Measurements from ENCODE around the gene SPCS3. TPM values are rescaled to one million over a fixed set of nuclear protein-coding genes. Genes with fewer than 3 reads are reported as not detected.

Gene SPCS3
- total and polyA plus RNA-seq, 2 of the 13 experiments (the other 11 are each of a cell fraction or from before 2014, with no cell fraction given) = 26.3 to 57.0 TPM

DNA sequence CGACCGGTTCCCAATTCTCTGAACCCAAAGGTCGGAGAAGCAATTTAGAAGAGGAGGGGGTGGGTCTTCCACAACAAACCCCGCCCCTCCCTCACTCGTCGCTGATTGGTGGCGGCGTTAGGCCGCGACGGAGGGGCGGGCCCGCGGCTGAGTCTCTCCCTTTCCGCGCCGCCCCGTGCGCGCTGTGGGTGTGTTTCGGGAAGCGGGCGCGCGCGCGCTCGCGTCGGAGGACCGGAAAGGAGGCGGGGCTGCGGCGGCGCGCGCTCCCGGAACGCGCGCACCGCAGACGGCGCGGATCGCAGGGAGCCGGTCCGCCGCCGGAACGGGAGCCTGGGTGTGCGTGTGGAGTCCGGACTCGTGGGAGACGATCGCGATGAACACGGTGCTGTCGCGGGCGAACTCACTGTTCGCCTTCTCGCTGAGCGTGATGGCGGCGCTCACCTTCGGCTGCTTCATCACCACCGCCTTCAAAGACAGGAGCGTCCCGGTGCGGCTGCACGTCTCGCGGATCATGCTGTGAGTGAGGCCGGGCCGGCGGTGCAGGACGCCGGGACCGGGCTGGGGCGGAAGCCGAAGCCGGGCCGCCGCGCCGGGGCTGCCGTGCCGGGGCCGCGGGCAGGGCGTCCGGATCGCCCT is at the start of gene SPCS3 (continued):
- 0 out of 2 replicates have a peak, but pooled peaks have one; percentile 9 for TF ChIP-seq ZNF142 (CRISPR knock-in tag; IDR thresholded peaks at IDR 0.05)
- no peak for TF ChIP-seq PAX8 (CRISPR knock-in tag; IDR thresholded peaks at IDR 0.05; ENCODE audit: borderline replicate concordance)
- peak; percentile 45; the same call in 1 of the 2 replicates for TF ChIP-seq ZMAT3 (CRISPR knock-in tag; conservative IDR thresholded peaks at IDR 0.05)
- peak; percentile 67; the same call in 1 of the 2 replicates for TF ChIP-seq SP2 (CRISPR knock-in tag; IDR thresholded peaks at IDR 0.05)
- TF ChIP-seq CHD2 (IDR thresholded peaks at IDR 0.05; ENCODE audit: low read depth, low read length) = no peak
- TF ChIP-seq, protein P1, sequence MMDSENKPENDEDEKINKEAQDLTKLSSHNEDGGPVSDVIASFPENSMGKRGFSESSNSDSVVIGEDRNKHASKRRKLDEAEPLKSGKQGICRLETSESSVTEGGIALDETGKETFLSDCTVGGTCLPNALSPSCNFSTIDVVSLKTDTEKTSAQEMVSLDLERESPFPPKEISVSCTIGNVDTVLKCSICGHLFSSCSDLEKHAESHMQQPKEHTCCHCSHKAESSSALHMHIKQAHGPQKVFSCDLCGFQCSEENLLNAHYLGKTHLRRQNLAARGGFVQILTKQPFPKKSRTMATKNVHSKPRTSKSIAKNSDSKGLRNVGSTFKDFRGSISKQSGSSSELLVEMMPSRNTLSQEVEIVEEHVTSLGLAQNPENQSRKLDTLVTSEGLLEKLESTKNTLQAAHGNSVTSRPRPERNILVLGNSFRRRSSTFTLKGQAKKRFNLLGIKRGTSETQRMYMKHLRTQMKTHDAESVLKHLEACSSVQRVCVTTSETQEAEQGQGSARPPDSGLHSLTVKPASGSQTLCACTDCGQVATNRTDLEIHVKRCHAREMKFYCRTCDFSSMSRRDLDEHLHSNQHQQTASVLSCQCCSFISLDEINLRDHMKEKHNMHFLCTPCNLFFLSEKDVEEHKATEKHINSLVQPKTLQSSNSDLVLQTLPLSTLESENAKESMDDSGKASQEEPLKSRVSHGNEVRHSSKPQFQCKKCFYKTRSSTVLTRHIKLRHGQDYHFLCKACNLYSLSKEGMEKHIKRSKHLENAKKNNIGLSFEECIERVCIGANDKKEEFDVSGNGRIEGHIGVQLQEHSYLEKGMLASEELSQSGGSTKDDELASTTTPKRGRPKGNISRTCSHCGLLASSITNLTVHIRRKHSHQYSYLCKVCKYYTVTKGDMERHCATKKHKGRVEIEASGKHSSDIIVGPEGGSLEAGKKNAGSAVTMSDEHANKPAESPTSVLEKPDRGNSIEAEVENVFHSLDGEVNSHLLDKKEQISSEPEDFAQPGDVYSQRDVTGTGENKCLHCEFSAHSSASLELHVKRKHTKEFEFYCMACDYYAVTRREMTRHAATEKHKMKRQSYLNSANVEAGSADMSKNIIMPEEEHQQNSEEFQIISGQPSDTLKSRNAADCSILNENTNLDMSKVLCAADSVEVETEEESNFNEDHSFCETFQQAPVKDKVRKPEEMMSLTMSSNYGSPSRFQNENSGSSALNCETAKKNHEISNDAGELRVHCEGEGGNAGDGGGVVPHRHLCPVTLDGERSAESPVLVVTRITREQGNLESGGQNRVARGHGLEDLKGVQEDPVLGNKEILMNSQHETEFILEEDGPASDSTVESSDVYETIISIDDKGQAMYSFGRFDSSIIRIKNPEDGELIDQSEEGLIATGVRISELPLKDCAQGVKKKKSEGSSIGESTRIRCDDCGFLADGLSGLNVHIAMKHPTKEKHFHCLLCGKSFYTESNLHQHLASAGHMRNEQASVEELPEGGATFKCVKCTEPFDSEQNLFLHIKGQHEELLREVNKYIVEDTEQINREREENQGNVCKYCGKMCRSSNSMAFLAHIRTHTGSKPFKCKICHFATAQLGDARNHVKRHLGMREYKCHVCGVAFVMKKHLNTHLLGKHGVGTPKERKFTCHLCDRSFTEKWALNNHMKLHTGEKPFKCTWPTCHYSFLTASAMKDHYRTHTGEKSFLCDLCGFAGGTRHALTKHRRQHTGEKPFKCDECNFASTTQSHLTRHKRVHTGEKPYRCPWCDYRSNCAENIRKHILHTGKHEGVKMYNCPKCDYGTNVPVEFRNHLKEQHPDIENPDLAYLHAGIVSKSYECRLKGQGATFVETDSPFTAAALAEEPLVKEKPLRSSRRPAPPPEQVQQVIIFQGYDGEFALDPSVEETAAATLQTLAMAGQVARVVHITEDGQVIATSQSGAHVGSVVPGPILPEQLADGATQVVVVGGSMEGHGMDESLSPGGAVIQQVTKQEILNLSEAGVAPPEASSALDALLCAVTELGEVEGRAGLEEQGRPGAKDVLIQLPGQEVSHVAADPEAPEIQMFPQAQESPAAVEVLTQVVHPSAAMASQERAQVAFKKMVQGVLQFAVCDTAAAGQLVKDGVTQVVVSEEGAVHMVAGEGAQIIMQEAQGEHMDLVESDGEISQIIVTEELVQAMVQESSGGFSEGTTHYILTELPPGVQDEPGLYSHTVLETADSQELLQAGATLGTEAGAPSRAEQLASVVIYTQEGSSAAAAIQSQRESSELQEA (CRISPR knock-in tag; IDR thresholded peaks at IDR 0.05; ENCODE audit: not compliant biosample characterization) = no peak
- TF ChIP-seq ZNF772 (CRISPR knock-in tag; IDR thresholded peaks at IDR 0.05) = no peak
- TF ChIP-seq ZNF441 (CRISPR knock-in tag; IDR thresholded peaks at IDR 0.05; ENCODE audit: borderline replicate concordance) = peak; percentile 69; the same call in 1 of the 2 replicates
- TF ChIP-seq KAT7 (CRISPR knock-in tag; IDR thresholded peaks at IDR 0.05; ENCODE audit: borderline replicate concordance) = no peak
- no peak for TF ChIP-seq TEAD2 (CRISPR knock-in tag; IDR thresholded peaks at IDR 0.05)
- no peak for TF ChIP-seq HOXD1 (CRISPR knock-in tag; IDR thresholded peaks at IDR 0.05)
- TF ChIP-seq ZBTB8A (CRISPR knock-in tag; IDR thresholded peaks at IDR 0.05; ENCODE audit: borderline replicate concordance, low read depth) = no peak
- TF ChIP-seq SRF (IDR thresholded peaks at IDR 0.05; ENCODE audit: low read depth, low read length) = no peak
- no peak for TF ChIP-seq SP140L (CRISPR knock-in tag; IDR thresholded peaks at IDR 0.05; ENCODE audit: borderline replicate concordance)
- TF ChIP-seq RXRA (CRISPR knock-in tag; IDR thresholded peaks at IDR 0.05) = no peak
- TF ChIP-seq NCOA1 (CRISPR knock-in tag; IDR thresholded peaks at IDR 0.05) = no peak
- peak; percentile 62; the same call in 2 of the 3 replicates for TF ChIP-seq MXI1 (IDR thresholded peaks at IDR 0.05; ENCODE audit: borderline replicate concordance, low read depth, low read length)

Measured in HepG2 (cell line).